ENCODE results near the gene OBSL1.

OBSL1 gene

DNA sequence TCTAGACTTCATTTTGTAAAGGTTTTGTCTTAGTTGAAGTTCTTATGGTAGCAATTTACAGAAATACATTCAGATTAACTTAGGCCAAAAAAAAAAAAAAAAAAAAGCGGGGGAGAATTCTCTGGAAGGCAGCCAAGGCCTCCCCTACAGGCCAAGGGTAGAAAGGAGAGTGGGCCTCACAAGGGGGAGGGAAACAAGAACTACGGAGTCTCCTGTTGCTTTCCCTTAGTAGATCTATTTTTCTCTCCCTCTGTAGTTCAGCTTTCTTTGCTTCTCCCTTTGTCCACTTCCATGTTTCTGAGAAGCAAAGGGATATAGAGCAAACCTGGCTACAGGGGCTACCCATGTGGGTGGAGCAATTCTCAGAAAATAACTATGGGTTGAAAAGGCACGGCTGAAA is 23.9 kb upstream of the OBSL1 start:
- Histone ChIP-seq H3K9ac (ENCODE audit: low read depth, low read length) (no peak overlapping the region), H3K27me3 (ENCODE audit: control insufficient read depth, insufficient read depth, low read length) (no peaks in the 10 kb centered on the region), H3K4me3 (ENCODE audit: low read depth, low read length) (no peak overlapping the region), H3K27ac (ENCODE audit: low read depth, low read length) (peak overlapping the region; percentile 30), H3K36me3 (ENCODE audit: control insufficient read depth, insufficient read depth, low read length) (no peaks in the 10 kb centered on the region), H3K9me3 (ENCODE audit: control insufficient read depth, insufficient read depth, low read length) (no peaks in the 10 kb centered on the region), H3K4me1 (ENCODE audit: control insufficient read depth, insufficient read depth, low read length) (peaks cover 31% of the 10 kb centered on the region)

DNA sequence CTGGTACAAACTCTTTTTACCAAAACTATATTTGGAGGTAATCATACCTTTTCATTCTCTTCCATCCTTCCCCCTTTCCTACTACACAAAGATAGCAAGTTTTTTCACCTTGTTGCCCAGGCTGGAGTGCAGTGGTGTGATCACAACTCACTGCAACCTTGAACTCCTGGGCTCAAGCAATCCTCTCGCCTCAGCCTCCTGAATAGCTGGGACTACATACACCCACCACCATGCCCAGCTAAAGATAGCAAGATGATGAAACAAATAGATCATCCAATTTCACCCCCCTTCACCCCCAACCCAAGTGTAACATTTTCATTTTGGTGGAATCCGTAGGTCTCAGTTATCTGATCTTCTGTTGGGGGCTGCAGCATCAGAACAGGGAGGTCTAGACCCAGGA is 21.8 kb upstream of the OBSL1 start:
- Histone ChIP-seq H3K9ac (ENCODE audit: low read depth, low read length) (no peak overlapping the region), H3K27ac (ENCODE audit: low read depth, low read length) (no peak overlapping the region), H3K9me3 (ENCODE audit: control insufficient read depth, insufficient read depth, low read length) (no peaks in the 10 kb centered on the region), H3K4me1 (ENCODE audit: control insufficient read depth, insufficient read depth, low read length) (peaks cover 24% of the 10 kb centered on the region), H3K36me3 (ENCODE audit: control insufficient read depth, insufficient read depth, low read length) (no peaks in the 10 kb centered on the region), H3K4me3 (ENCODE audit: low read depth, low read length) (no peak overlapping the region), H3K27me3 (ENCODE audit: control insufficient read depth, insufficient read depth, low read length) (no peaks in the 10 kb centered on the region)

DNA sequence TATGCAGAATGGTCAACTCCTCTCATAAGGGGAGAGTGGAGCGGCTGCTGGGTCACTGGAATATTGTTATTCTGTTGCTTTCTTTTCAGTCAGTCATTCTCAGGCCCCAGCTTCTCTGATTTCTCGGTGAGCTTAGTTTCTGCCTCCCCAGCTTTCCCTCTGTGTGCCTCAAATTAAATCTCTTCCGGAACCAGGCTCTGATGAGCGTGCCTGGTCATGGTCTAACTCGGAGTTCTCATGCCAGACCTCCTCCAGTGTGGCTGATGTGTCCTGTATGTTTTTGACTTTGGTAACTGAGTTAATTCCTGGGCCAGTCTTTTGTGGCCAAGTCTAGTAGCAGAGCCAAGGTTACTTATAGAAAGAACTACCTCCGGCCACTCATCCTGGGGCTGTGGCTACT is 21.4 kb upstream of the OBSL1 start:
- Histone ChIP-seq H3K27me3 (ENCODE audit: control insufficient read depth, insufficient read depth, low read length) (no peaks in the 10 kb centered on the region), H3K36me3 (ENCODE audit: control insufficient read depth, insufficient read depth, low read length) (no peaks in the 10 kb centered on the region), H3K27ac (ENCODE audit: low read depth, low read length) (no peak overlapping the region), H3K9me3 (ENCODE audit: control insufficient read depth, insufficient read depth, low read length) (no peaks in the 10 kb centered on the region), H3K9ac (ENCODE audit: low read depth, low read length) (no peak overlapping the region), H3K4me1 (ENCODE audit: control insufficient read depth, insufficient read depth, low read length) (peaks cover 23% of the 10 kb centered on the region), H3K4me3 (ENCODE audit: low read depth, low read length) (no peak overlapping the region)

DNA sequence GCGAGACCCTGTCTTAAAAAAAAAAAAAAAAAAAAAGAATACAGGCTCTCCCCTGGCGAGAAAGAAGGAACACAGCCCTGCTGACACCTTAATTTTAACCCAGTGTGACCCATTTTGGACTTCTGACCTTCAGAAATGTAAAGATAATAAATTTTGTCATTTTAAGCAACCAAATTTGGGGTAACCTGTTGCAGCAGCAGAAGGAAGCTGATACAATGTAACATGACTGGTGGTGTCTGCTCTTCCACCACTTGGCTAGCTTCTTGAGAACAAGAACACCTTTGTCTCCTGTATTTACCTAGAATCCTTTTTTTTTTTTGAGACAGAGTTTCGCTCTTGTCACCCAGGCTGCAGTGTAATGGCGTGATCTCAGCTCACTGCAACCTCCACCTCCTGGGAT is 19.8 kb upstream of the OBSL1 start:
- no peak overlapping the region for H3K4me3 ChIP-seq (ENCODE audit: low read depth, low read length)
- no peaks in the 10 kb centered on the region for H3K36me3 ChIP-seq (ENCODE audit: control insufficient read depth, insufficient read depth, low read length)
- H3K27ac ChIP-seq (ENCODE audit: low read depth, low read length): no peak overlapping the region
- H3K9ac ChIP-seq (ENCODE audit: low read depth, low read length): no peak overlapping the region
- no peaks in the 10 kb centered on the region for H3K9me3 ChIP-seq (ENCODE audit: control insufficient read depth, insufficient read depth, low read length)
- H3K27me3 ChIP-seq (ENCODE audit: control insufficient read depth, insufficient read depth, low read length): 0 out of 2 replicates have a peak, but pooled peaks cover under 1% of the 10 kb centered on the region
- H3K4me1 ChIP-seq (ENCODE audit: control insufficient read depth, insufficient read depth, low read length): peaks cover 12% of the 10 kb centered on the region; the same call in 1 of the 2 replicates

DNA sequence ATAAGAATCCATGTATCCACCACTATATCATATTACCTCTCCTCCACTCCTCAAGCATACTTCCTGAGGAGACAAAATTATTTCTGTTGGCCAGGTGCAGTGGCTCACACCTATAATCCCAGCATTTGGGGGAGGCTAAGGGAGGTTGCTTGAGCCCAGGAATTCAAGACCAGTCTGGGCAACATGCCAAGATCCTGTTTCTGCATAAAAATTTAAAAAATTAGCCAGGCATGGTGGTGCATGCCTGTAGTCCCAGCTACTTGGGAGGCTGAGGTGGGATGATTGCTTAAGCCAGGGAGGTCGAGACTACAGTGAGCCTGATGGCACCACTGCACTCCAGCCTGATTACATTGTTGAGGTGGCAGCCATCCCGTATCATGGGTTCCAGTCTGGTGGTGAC is 10.0 kb upstream of the OBSL1 start:
- H3K9ac ChIP-seq (ENCODE audit: low read depth, low read length): no peak overlapping the region
- no peak overlapping the region for H3K27ac ChIP-seq (ENCODE audit: low read depth, low read length)
- peaks cover 5% of the 10 kb centered on the region; the same call in 1 of the 2 replicates for H3K27me3 ChIP-seq (ENCODE audit: control insufficient read depth, insufficient read depth, low read length)
- no peaks in the 10 kb centered on the region for H3K36me3 ChIP-seq (ENCODE audit: control insufficient read depth, insufficient read depth, low read length)
- peaks cover 21% of the 10 kb centered on the region for H3K4me1 ChIP-seq (ENCODE audit: control insufficient read depth, insufficient read depth, low read length)
- H3K4me3 ChIP-seq (ENCODE audit: low read depth, low read length): no peak overlapping the region
- no peaks in the 10 kb centered on the region for H3K9me3 ChIP-seq (ENCODE audit: control insufficient read depth, insufficient read depth, low read length)

GRCh38 chr2:219578811-219579613 is 7.7 kb upstream of the OBSL1 start:
- Histone ChIP-seq H3K36me3 (ENCODE audit: control insufficient read depth, insufficient read depth, low read length) (no peaks in the 10 kb centered on the region), H3K9ac (ENCODE audit: low read depth, low read length) (no peak overlapping the region), H3K27ac (ENCODE audit: low read depth, low read length) (no peak overlapping the region), H3K9me3 (ENCODE audit: control insufficient read depth, insufficient read depth, low read length) (no peaks in the 10 kb centered on the region), H3K4me3 (ENCODE audit: low read depth, low read length) (no peak overlapping the region), H3K4me1 (ENCODE audit: control insufficient read depth, insufficient read depth, low read length) (peaks cover 25% of the 10 kb centered on the region), H3K27me3 (ENCODE audit: control insufficient read depth, insufficient read depth, low read length) (peaks cover 3% of the 10 kb centered on the region; the same call in 1 of the 2 replicates)

DNA sequence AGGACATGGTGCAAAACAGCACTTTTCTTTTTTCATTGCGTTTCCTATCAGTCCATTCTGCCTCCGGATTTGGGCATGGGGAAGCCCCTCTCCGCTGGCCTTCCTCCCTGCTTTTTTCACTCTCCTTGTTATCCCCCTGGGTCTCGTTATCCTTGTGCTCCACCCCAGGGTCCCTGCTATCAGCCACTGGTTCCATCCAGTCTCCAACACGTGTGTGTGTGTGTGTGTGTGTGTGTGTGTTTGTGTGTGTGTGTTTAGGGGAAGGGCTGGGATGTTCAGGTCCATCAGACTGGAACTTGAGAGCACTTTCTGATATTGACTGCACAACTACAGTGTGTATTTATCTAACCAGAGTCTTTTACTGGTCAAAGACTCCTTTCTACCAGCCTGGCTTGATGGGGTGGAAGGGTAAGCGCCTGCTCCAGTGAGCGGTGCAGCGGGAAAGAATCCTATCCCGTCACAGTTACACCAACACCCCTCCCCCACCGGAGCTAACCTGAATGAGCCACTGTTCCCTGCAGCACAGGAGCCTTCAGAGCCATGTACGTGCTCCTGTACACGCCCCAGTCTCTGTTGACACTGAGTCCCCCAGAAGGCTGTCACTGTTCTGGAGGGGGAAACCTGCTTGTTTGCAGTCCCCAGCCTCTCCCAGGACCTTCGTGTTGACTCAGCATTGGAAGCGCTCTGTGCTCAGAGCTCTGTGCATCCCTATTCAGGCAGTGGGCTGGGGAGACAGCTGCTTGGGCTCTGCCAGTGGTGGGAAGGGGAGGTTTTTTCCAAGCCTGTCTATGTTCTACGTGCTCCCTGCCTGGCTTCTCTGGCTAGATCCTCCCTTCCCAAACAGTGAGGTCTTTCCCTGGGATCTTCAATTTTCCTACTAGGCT is 5.4 kb upstream of the OBSL1 start:
- Histone ChIP-seq H3K9ac (ENCODE audit: low read depth, low read length) (0 out of 2 replicates have a peak overlapping the region, but pooled peaks have one; percentile 9), H3K4me3 (ENCODE audit: low read depth, low read length) (peak overlapping the region; percentile 36; the same call in 1 of the 2 replicates), H3K36me3 (ENCODE audit: control insufficient read depth, insufficient read depth, low read length) (no peaks in the 10 kb centered on the region), H3K27ac (ENCODE audit: low read depth, low read length) (no peak overlapping the region), H3K9me3 (ENCODE audit: control insufficient read depth, insufficient read depth, low read length) (no peaks in the 10 kb centered on the region), H3K27me3 (ENCODE audit: control insufficient read depth, insufficient read depth, low read length) (peaks cover 3% of the 10 kb centered on the region; the same call in 1 of the 2 replicates), H3K4me1 (ENCODE audit: control insufficient read depth, insufficient read depth, low read length) (peaks cover 28% of the 10 kb centered on the region)

DNA sequence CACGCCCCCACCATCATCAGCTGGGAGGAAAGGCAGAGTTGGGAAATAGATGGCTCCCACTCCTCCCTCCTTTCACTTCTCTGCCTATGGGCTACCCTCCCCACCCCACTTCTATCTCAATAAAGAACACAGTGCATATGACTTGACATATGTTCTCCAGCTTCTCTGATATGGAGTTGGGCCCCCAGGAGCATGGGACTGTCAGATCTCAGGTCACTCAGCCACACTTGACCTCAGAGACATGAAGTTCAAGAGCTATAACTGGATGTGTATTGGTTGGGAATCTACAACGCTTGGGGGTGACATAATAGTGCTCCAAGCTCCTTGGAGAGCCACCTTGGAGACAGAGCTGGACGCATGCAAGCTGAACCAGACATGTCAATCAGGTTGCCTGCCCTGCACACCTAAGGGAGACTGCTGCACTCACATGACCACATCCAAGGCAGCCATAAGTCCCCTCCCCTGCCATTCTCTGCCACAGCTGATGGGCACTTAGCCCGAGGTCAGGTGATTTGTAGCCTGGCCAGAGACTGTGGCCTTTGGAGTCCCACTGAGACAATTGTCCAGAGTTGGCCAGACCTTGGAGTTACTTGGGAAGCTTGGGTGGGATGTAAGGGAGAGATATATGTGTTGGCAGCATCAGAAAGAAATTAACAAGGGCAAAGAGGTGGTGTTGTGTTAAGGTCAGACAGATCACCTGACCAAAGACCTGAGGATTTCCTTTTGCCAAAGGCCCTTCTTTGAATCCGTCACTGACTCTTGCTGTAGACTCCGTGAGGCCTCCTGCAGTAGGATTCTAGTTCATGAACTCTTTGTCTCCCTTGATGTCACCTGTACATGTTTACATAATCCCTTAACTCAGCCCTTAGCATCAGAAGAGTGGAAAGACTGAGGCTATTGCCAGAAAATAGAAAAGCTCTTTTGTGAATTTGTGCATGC is 4.5 kb upstream of the OBSL1 start:
- Histone ChIP-seq H3K27me3 (ENCODE audit: control insufficient read depth, insufficient read depth, low read length) (peaks cover 3% of the 10 kb centered on the region; the same call in 1 of the 2 replicates), H3K4me1 (ENCODE audit: control insufficient read depth, insufficient read depth, low read length) (peaks cover 31% of the 10 kb centered on the region), H3K27ac (ENCODE audit: low read depth, low read length) (no peak overlapping the region), H3K36me3 (ENCODE audit: control insufficient read depth, insufficient read depth, low read length) (no peaks in the 10 kb centered on the region), H3K4me3 (ENCODE audit: low read depth, low read length) (no peak overlapping the region), H3K9ac (ENCODE audit: low read depth, low read length) (no peak overlapping the region), H3K9me3 (ENCODE audit: control insufficient read depth, insufficient read depth, low read length) (no peaks in the 10 kb centered on the region)

DNA sequence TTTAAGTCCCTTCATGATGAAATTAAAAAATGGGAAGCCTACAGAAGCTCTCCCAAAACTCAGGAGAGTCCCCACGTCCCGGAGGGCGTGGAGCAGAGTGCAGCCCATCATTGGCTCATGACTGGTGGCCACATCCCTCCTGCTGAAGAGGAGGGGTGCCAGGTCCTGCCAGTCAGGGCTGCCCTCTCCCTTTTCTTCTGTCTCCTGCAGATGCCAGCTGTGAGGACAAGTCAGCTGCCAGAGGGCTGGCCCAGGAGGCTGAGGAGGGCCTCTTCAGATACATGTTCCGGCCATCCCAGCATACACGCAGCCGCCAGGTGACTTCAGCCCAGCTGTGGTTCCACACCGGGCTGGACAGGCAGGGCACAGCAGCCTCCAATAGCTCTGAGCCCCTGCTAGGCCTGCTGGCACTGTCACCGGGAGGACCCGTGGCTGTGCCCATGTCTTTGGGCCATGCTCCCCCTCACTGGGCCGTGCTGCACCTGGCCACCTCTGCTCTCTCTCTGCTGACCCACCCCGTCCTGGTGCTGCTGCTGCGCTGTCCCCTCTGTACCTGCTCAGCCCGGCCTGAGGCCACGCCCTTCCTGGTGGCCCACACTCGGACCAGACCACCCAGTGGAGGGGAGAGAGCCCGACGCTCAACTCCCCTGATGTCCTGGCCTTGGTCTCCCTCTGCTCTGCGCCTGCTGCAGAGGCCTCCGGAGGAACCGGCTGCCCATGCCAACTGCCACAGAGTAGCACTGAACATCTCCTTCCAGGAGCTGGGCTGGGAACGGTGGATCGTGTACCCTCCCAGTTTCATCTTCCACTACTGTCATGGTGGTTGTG is 3.4 kb upstream of the OBSL1 start:
- H3K4me1 ChIP-seq (ENCODE audit: control insufficient read depth, insufficient read depth, low read length): peaks cover 33% of the 10 kb centered on the region
- H3K27me3 ChIP-seq (ENCODE audit: control insufficient read depth, insufficient read depth, low read length): peaks cover 5% of the 10 kb centered on the region
- no peak overlapping the region for H3K9ac ChIP-seq (ENCODE audit: low read depth, low read length)
- no peak overlapping the region for H3K27ac ChIP-seq (ENCODE audit: low read depth, low read length)
- H3K4me3 ChIP-seq (ENCODE audit: low read depth, low read length): no peak overlapping the region
- H3K9me3 ChIP-seq (ENCODE audit: control insufficient read depth, insufficient read depth, low read length): no peaks in the 10 kb centered on the region
- 0 out of 2 replicates have a peak, but pooled peaks cover 1% of the 10 kb centered on the region for H3K36me3 ChIP-seq (ENCODE audit: control insufficient read depth, insufficient read depth, low read length)

DNA sequence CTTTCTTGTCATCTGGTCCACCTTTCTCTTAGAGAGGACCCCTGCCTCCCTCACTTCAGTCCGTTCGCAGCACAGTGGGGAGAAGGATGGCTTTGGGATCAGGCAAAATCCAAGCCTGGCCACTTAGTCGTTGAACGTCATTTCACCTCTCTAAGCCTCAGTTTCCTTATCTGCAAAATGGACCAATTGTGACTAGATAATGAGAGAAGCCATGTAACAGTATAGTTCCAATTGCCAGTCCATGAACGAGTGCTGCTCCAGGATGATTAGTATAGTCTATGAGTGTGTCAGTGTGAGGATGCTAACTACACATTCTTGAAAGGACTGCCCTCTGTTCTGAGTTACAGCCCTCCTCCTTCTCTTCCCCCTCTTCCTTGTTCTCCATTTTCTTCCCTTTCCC is 1.8 kb upstream of the OBSL1 start:
- peaks cover 9% of the 10 kb centered on the region; the same call in 1 of the 2 replicates for H3K36me3 ChIP-seq (ENCODE audit: control insufficient read depth, insufficient read depth, low read length)
- no peak overlapping the region for H3K27ac ChIP-seq (ENCODE audit: low read depth, low read length)
- peaks cover 28% of the 10 kb centered on the region for H3K4me1 ChIP-seq (ENCODE audit: control insufficient read depth, insufficient read depth, low read length)
- peaks cover 9% of the 10 kb centered on the region for H3K27me3 ChIP-seq (ENCODE audit: control insufficient read depth, insufficient read depth, low read length)
- no peak overlapping the region for H3K9ac ChIP-seq (ENCODE audit: low read depth, low read length)
- no peak overlapping the region for H3K4me3 ChIP-seq (ENCODE audit: low read depth, low read length)
- no peaks in the 10 kb centered on the region for H3K9me3 ChIP-seq (ENCODE audit: control insufficient read depth, insufficient read depth, low read length)
